ENCODE measurements around the gene THTPA. TPM values are rescaled to one million over a fixed set of nuclear protein-coding genes. Genes with fewer than 3 reads are reported as not detected.

The THTPA gene
- 10 to 100 TPM in 3 of 4 donors, 1 to 10 TPM in 1; 6.4 to 16.8 (median 15.2) TPM for total RNA-seq

- intact Hi-C loops (cut with DNase I; ENCODE audit: low total_unique reads) = no loop called here
- peak in 1 of 2 donors; percentile 52 for TF ChIP-seq POLR2A (IDR thresholded peaks at IDR 0.05)
- TF ChIP-seq CTCF (IDR thresholded peaks at IDR 0.05) = no peak
- peak; percentile 88 to 90 for DNase-seq
- H3K4me1 ChIP-seq = peaks cover 4 to 9% of the 10 kb centered on the region in 2 donors
- peak within 1 kb of the TSS; percentile 80 to 95 for H3K4me3 ChIP-seq
- H3K27me3 ChIP-seq = no peaks in the 10 kb centered on the region
- peak within 1 kb of the TSS; percentile 92 to 95 for H3K27ac ChIP-seq
- H3K36me3 ChIP-seq = no peaks in the 10 kb centered on the region
- no peaks in the 10 kb centered on the region for H3K9me3 ChIP-seq
Observed at GRCh38 chr14:23555882-23556699, at the start of gene THTPA. THTPA (plus strand) TSS chr14:23556271; CDS start chr14:23556758, 487 bp downstream.

GRCh38 chr14:23512156-23512555 lies 43.9 kb upstream of the THTPA start:
- no peaks in the 10 kb centered on the region for H3K36me3 ChIP-seq
- H3K4me3 ChIP-seq = no peak overlapping the region
- intact Hi-C loops (cut with DNase I; ENCODE audit: low total_unique reads) = no loop called here
- H3K4me1 ChIP-seq = no peaks in the 10 kb centered on the region
- no peak for DNase-seq
- no peak overlapping the region for H3K27ac ChIP-seq
- no peaks in the 10 kb centered on the region for H3K27me3 ChIP-seq
- no peaks in the 10 kb centered on the region for H3K9me3 ChIP-seq
- TF ChIP-seq CTCF (IDR thresholded peaks at IDR 0.05) (no peak), POLR2A (IDR thresholded peaks at IDR 0.05) (no peak)

- no peak overlapping the region for H3K4me3 ChIP-seq
- intact Hi-C loops (cut with DNase I; ENCODE audit: low total_unique reads) = no loop called here
- H3K27me3 ChIP-seq = no peaks in the 10 kb centered on the region
- H3K27ac ChIP-seq = no peak overlapping the region
- no peaks in the 10 kb centered on the region for H3K9me3 ChIP-seq
- no peak for DNase-seq
- TF ChIP-seq POLR2A (IDR thresholded peaks at IDR 0.05) (no peak), CTCF (IDR thresholded peaks at IDR 0.05) (no peak)
- no peaks in the 10 kb centered on the region for H3K4me1 ChIP-seq
- H3K36me3 ChIP-seq = no peaks in the 10 kb centered on the region
Observed at GRCh38 chr14:23513005-23513817, 42.9 kb upstream of the THTPA start.

- intact Hi-C loops (cut with DNase I; ENCODE audit: low total_unique reads) = no loop called here
- DNase-seq = no peak
- Histone ChIP-seq H3K27ac (no peak overlapping the region), H3K4me3 (no peak overlapping the region), H3K9me3 (no peaks in the 10 kb centered on the region), H3K36me3 (no peaks in the 10 kb centered on the region), H3K27me3 (no peaks in the 10 kb centered on the region), H3K4me1 (no peaks in the 10 kb centered on the region)
- TF ChIP-seq CTCF (IDR thresholded peaks at IDR 0.05) (no peak), POLR2A (IDR thresholded peaks at IDR 0.05) (no peak)
Observed at GRCh38 chr14:23513818-23514643, 42.0 kb upstream of the THTPA start.

Measured in uterus (tissue), 4 donors.